ENCODE measurements around the gene SMCO3. TPM values are rescaled to one million over a fixed set of nuclear protein-coding genes. Genes with fewer than 3 reads are reported as not detected.
A peak's percentile ranks its signal among the peaks of the same experiment; 100 is the strongest.

SMCO3 gene
- total RNA-seq, 4 donors from 2014 or later, result not detected

DNA sequence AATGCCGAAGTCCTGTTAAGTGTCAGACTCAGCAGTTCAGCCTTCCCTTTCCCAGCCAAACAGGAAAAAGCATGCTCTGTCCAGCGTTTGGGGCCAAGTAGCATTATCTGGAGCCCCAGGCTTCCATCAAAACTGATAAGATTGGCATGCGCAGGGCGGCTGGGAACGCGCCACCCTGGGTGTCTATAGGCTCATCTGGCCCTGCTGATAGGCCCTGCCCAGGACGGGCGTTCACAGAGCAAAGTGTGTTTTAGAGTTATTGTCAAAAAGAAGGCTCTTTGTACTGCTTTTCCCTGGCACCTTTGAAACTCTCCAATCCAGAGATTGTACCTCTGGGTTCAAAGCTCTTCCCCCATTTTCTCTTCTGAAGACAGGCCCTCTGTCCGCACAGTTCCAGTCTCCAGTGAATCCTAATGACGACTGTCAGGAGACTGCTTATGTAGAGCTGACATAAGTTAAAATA lies 29.5 kb upstream of the SMCO3 start, which contains the start of gene ART4:
ART4 (minus strand) TSS at position 102 of the 463 bp plus-strand sequence. CDS start 413 bp downstream, outside the sequence.
- DNase-seq, result no peak
- no peaks in the 10 kb centered on the region for H3K4me1 ChIP-seq
- H3K27me3 ChIP-seq, result no peaks in the 10 kb centered on the region
- no peaks in the 10 kb centered on the region for H3K36me3 ChIP-seq
- no peak within 1 kb of the TSS for H3K4me3 ChIP-seq
- TF ChIP-seq, protein P1, sequence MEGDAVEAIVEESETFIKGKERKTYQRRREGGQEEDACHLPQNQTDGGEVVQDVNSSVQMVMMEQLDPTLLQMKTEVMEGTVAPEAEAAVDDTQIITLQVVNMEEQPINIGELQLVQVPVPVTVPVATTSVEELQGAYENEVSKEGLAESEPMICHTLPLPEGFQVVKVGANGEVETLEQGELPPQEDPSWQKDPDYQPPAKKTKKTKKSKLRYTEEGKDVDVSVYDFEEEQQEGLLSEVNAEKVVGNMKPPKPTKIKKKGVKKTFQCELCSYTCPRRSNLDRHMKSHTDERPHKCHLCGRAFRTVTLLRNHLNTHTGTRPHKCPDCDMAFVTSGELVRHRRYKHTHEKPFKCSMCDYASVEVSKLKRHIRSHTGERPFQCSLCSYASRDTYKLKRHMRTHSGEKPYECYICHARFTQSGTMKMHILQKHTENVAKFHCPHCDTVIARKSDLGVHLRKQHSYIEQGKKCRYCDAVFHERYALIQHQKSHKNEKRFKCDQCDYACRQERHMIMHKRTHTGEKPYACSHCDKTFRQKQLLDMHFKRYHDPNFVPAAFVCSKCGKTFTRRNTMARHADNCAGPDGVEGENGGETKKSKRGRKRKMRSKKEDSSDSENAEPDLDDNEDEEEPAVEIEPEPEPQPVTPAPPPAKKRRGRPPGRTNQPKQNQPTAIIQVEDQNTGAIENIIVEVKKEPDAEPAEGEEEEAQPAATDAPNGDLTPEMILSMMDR (IDR thresholded peaks at IDR 0.05), result no peak
- no peak for TF ChIP-seq POLR2A (IDR thresholded peaks at IDR 0.05)
- no peaks in the 10 kb centered on the region for H3K9me3 ChIP-seq
- H3K27ac ChIP-seq, result peak within 1 kb of the TSS in 1 of 4 donors; percentile 41

DNA sequence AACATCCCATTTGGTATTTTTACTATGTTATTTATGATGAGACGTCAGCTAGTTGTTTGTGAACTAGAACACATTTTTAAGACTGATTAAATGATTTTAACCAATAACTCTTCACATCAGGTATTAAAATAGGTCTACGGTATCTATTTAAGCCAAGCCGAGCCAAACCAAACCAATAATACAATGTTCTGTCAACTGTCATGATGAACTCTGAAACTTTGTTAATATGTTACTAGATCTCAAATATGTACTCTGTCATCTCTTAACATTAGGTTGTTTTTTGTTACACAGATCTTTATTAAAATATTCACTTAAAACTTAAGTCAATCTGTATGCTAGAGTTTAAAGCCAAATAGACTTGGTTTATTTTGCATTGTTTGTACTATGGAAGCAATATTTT lies 28.3 kb upstream of the SMCO3 start:
- DNase-seq, result no peak
- H3K4me3 ChIP-seq, result peak overlapping the region in 1 of 4 donors; percentile 7
- H3K27me3 ChIP-seq, result no peaks in the 10 kb centered on the region
- TF ChIP-seq, protein P1 (IDR thresholded peaks at IDR 0.05), result no peak
- TF ChIP-seq POLR2A (IDR thresholded peaks at IDR 0.05), result no peak
- H3K36me3 ChIP-seq, result no peaks in the 10 kb centered on the region
- no peaks in the 10 kb centered on the region for H3K4me1 ChIP-seq
- peak overlapping the region in 1 of 4 donors; percentile 41 for H3K27ac ChIP-seq
- H3K9me3 ChIP-seq, result no peaks in the 10 kb centered on the region

DNA sequence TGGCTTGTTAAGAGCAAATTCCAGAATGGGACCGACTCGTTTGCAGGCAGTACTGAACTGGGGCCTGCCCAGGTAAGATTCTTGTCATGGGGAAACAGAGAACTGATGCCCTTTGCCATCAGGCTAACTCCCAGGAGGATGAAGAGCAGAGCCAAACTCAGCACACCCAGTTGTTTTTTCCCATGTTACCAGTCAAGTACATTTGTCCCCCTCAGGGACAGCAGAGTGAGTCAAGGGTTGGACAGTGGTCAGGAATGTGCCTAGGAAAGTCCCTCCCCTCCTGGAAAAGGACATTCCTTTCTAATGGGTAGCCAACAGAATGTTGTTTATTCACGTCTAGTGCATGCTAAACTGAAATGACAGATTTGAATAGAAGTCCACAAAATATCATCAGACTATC lies 27.8 kb upstream of the SMCO3 start:
- Histone ChIP-seq H3K9me3 (no peaks in the 10 kb centered on the region), H3K36me3 (no peaks in the 10 kb centered on the region), H3K4me3 (no peak overlapping the region), H3K27me3 (no peaks in the 10 kb centered on the region), H3K4me1 (no peaks in the 10 kb centered on the region), H3K27ac (peak overlapping the region in 2 of 4 donors; percentile 27 to 41)
- no peak for DNase-seq
- TF ChIP-seq POLR2A (IDR thresholded peaks at IDR 0.05), result no peak
- TF ChIP-seq, protein P1 (IDR thresholded peaks at IDR 0.05), result no peak

DNA sequence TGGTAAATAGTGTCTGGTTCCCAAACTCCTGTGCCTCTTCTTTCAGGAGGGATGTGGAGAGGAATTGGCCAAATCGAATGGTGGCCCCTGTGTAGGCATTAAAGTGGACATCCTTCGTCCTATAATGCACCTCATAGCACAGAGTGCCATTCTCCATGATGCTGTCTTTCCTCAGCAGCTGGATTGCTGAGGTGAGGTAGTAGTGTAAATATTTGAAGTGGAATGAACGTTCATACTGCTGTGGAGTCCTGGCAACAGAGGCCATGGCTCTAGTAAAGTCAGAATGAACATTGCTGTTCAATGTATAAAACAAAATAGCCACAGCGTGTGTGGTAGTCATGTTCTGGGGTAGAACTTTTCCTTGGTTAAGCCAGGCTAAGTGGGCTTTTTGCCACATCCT lies 26.6 kb upstream of the SMCO3 start:
- no peak for DNase-seq
- no peaks in the 10 kb centered on the region for H3K36me3 ChIP-seq
- H3K27me3 ChIP-seq, result no peaks in the 10 kb centered on the region
- TF ChIP-seq POLR2A (IDR thresholded peaks at IDR 0.05), result no peak
- TF ChIP-seq, protein P1 (IDR thresholded peaks at IDR 0.05), result no peak
- H3K4me3 ChIP-seq, result no peak overlapping the region
- no peak overlapping the region for H3K27ac ChIP-seq
- no peaks in the 10 kb centered on the region for H3K4me1 ChIP-seq
- no peaks in the 10 kb centered on the region for H3K9me3 ChIP-seq

DNA sequence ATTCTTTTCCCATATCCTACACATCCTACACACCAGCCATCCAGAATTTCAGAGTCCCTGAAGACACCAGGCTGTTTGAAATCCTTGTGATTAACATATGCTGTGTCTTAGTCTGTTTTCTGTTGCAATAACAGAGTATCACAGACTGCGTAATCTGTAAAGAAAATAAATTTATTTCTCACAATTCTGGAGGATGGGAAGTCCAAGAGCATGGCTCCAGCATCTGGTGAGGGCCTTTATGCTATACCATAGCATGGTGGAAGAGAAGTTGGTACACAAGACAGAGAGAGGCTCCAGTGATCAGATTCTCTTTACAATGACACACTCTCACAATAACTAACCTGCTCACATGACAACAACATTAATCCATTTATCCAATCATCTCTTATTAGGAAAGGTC lies 25.3 kb upstream of the SMCO3 start:
- Histone ChIP-seq H3K4me3 (no peak overlapping the region), H3K9me3 (no peaks in the 10 kb centered on the region), H3K27ac (no peak overlapping the region), H3K27me3 (no peaks in the 10 kb centered on the region), H3K4me1 (no peaks in the 10 kb centered on the region), H3K36me3 (no peaks in the 10 kb centered on the region)
- TF ChIP-seq, protein P1 (IDR thresholded peaks at IDR 0.05), result no peak
- no peak for TF ChIP-seq POLR2A (IDR thresholded peaks at IDR 0.05)
- DNase-seq, result no peak

Measured in Peyer's patch (tissue), 4 donors.